Measurements from ENCODE around the gene NR2F2. TPM values are rescaled to one million over a fixed set of nuclear protein-coding genes. Genes with fewer than 3 reads are reported as not detected.

The NR2F2 gene
- total RNA-seq, 4 donors from 2014 or later = 10.5 to 21.5 (median 18.9) TPM

DNA sequence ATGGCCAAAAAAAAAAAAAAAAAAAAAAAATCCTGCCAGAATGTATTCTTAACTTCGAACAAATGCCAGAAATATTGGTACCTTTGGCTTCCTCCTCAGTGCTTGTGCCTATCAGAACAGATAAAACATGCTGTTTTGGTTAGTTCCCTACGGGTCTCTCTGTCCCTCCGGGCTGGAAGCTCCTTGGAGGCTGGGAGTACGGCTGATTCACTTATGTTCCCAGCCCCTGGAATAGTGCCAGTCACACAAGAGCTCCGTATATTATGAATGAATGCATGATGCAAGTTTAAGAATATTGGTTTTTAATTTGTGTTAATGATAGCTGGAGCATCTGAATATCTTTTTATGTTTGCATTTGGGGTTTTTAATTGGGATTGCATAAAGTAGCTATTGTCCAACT is 44.0 kb downstream of the NR2F2 start:
- TF ChIP-seq, protein P1, sequence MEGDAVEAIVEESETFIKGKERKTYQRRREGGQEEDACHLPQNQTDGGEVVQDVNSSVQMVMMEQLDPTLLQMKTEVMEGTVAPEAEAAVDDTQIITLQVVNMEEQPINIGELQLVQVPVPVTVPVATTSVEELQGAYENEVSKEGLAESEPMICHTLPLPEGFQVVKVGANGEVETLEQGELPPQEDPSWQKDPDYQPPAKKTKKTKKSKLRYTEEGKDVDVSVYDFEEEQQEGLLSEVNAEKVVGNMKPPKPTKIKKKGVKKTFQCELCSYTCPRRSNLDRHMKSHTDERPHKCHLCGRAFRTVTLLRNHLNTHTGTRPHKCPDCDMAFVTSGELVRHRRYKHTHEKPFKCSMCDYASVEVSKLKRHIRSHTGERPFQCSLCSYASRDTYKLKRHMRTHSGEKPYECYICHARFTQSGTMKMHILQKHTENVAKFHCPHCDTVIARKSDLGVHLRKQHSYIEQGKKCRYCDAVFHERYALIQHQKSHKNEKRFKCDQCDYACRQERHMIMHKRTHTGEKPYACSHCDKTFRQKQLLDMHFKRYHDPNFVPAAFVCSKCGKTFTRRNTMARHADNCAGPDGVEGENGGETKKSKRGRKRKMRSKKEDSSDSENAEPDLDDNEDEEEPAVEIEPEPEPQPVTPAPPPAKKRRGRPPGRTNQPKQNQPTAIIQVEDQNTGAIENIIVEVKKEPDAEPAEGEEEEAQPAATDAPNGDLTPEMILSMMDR (IDR thresholded peaks at IDR 0.05; ENCODE audit: low read depth) = no peak

DNA sequence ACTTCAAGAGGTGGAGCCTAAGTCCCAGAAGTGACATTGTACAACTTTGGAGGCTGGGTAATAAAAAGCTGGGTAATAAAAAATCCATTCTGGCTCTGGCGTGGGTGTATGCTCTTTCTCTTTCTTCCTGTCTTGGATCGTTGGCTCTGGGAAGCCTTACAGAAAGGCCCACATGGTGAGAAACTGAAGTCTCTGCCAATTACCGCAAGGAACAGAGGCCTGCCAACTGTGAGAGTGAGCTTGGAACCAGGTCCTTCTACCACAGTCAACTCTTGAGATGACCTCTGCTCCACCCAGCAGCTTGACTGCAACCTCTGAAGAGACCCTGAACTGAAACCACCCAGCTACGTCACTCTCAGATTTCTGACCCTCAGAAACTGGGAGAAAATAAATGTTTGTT is 51.0 kb downstream of the NR2F2 start:
- TF ChIP-seq, protein P1 (IDR thresholded peaks at IDR 0.05; ENCODE audit: low read depth) = no peak

DNA sequence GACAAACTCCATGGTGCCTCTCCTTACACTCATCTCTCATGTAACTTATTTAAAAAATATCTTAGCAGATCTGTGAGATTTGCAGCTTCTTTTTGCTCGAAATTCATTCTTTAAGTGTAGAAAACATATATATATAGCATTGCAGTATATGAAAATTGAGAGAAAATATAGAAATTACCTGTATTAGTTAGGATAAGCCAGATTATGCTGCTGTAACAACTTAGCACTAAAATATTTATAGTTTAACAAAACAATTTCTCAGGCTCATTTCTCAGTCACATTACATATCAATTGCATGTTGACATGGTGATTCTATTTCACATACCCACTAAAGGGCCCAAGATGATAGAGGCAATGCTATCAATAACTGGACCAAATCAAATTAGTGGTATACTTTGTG is 54.7 kb downstream of the NR2F2 start:
- TF ChIP-seq, protein P1 (IDR thresholded peaks at IDR 0.05; ENCODE audit: low read depth) = no peak

DNA sequence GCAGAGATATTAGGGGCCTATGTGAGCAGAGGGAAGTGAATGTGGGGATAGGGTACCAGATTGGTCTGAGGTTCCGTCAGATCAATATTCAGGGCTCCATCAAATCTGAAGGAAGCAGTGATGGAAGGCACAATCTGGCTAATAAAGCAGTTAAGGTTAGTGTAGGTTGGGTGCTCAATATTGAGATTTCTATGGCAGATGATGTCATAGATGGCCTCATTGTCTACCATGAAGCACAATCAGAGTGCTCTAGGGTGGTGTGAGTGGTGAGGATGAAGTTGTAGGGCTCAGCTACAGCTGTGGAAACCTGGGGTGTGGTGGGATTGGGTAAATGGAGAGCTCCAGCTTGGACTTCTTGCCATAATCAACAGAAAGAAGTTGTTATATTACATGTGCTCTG is 58.2 kb downstream of the NR2F2 start:
- TF ChIP-seq, protein P1 (IDR thresholded peaks at IDR 0.05; ENCODE audit: low read depth) = no peak

Data from subcutaneous adipose tissue (tissue), 4 donors.